H9 (cell line): ENCODE data around the gene COX4I2. TPM values are rescaled to one million over a fixed set of nuclear protein-coding genes. Genes with fewer than 3 reads are reported as not detected.

ENCODE experiments used
- DNase-seq: peaks from one replicate; pipeline ENCODE4 v3.0.0-alpha.2; 2017
- H2AFZ ChIP-seq: one replicate; pipeline ENCODE4 v1.6.1; 2013; ENCODE audit warnings: mild to moderate bottlenecking, low read length, control low read depth, moderate library complexity
- H2AK5ac ChIP-seq: 2 replicates; pipeline ENCODE4 v1.6.1; 2013; ENCODE audit warnings: low read length, control low read depth, mixed read lengths; ENCODE audit not compliant: insufficient read length
- H2BK120ac ChIP-seq: one replicate; pipeline ENCODE4 v1.6.1; 2013; ENCODE audit warnings: low read depth, mild to moderate bottlenecking, low read length, control low read depth, inconsistent platforms; ENCODE audit not compliant: poor library complexity, severe bottlenecking
- H2BK12ac ChIP-seq: 2 replicates; pipeline ENCODE4 v1.6.1; 2013; ENCODE audit warnings: low read length, control low read depth, mixed read lengths, low read depth; ENCODE audit not compliant: insufficient read length
- H2BK15ac ChIP-seq: 2 replicates; pipeline ENCODE4 v1.6.1; 2013; ENCODE audit warnings: low read depth, low read length, control low read depth
- H2BK20ac ChIP-seq: one replicate; pipeline ENCODE4 v1.6.1; 2013; ENCODE audit warnings: low read depth, mild to moderate bottlenecking, low read length, control low read depth, inconsistent platforms; ENCODE audit not compliant: poor library complexity, severe bottlenecking
- H2BK5ac ChIP-seq: 2 replicates; pipeline ENCODE4 v1.6.1; 2013; ENCODE audit warnings: low read length, control low read depth, mixed read lengths; ENCODE audit not compliant: insufficient read length
- H3K14ac ChIP-seq: 2 replicates; pipeline ENCODE4 v1.6.1; 2013; ENCODE audit warnings: low read length, control low read depth; ENCODE audit not compliant: insufficient read depth
- H3K18ac ChIP-seq: 2 replicates; pipeline ENCODE4 v1.6.1; 2013; ENCODE audit warnings: low read depth, mild to moderate bottlenecking, mixed read lengths, low read length, control low read depth; ENCODE audit not compliant: insufficient read length
- H3K23ac ChIP-seq: 2 replicates; pipeline ENCODE4 v1.6.1; 2013; ENCODE audit warnings: low read length, control low read depth, mixed read lengths, low read depth; ENCODE audit not compliant: insufficient read length
- H3K23me2 ChIP-seq: 2 replicates; pipeline ENCODE4 v1.6.1; 2013; ENCODE audit warnings: low read depth, mild to moderate bottlenecking, mixed read lengths, low read length, control low read depth; ENCODE audit not compliant: insufficient read length, poor library complexity, severe bottlenecking
- H3K27ac ChIP-seq: 2 replicates; pipeline ENCODE4 v1.5.1; 2013; ENCODE audit warnings: low read length, control low read depth, mixed read lengths, low read depth; ENCODE audit not compliant: insufficient read length
- H3K27me3 ChIP-seq: 2 replicates; pipeline ENCODE4 v1.6.1; 2013; ENCODE audit warnings: low read length, control low read depth, inconsistent platforms; ENCODE audit not compliant: insufficient read depth
- H3K4ac ChIP-seq: 2 replicates; pipeline ENCODE4 v1.6.1; 2013; ENCODE audit warnings: low read depth, mild to moderate bottlenecking, control low read depth, inconsistent platforms, low read length, moderate library complexity
- H3K4me1 ChIP-seq: 2 replicates; pipeline ENCODE4 v1.6.1; 2013; ENCODE audit warnings: low read length, control low read depth, inconsistent platforms; ENCODE audit not compliant: insufficient read depth
- H3K4me2 ChIP-seq: 2 replicates; pipeline ENCODE4 v1.6.1; 2013; ENCODE audit warnings: low read length, control low read depth, mixed read lengths; ENCODE audit not compliant: insufficient read length, insufficient read depth
- H3K56ac ChIP-seq: 2 replicates; pipeline ENCODE4 v1.6.1; 2013; ENCODE audit warnings: low read depth, mild to moderate bottlenecking, mixed read lengths, low read length, control low read depth; ENCODE audit not compliant: insufficient read length
- H3K79me1 ChIP-seq: 2 replicates; pipeline ENCODE4 v1.6.1; 2013; ENCODE audit warnings: low read depth, mild to moderate bottlenecking, moderate library complexity, low read length, control low read depth, inconsistent platforms; ENCODE audit not compliant: insufficient read depth, poor library complexity, severe bottlenecking
- H3K79me2 ChIP-seq: 2 replicates; pipeline ENCODE4 v1.6.1; 2013; ENCODE audit warnings: low read length, control low read depth, inconsistent platforms; ENCODE audit not compliant: insufficient read depth
- H3K9ac ChIP-seq: 2 replicates; pipeline ENCODE4 v1.6.1; 2013; ENCODE audit warnings: low read length, control low read depth, mixed read lengths; ENCODE audit not compliant: insufficient read length; ENCODE audit errors: extremely low read depth
- H3K9me3 ChIP-seq: one replicate; pipeline ENCODE4 v1.6.1; 2013; ENCODE audit warnings: low read depth, low read length, inconsistent platforms; ENCODE audit not compliant: control insufficient read depth
- H3T11ph ChIP-seq: one replicate; pipeline ENCODE4 v1.6.1; 2013; ENCODE audit warnings: mild to moderate bottlenecking, low read length, control low read depth, inconsistent platforms
- H4K20me1 ChIP-seq: one replicate; pipeline ENCODE4 v1.6.1; 2013; ENCODE audit not compliant: control insufficient read depth, insufficient read length, insufficient read depth
- H4K5ac ChIP-seq: 2 replicates; pipeline ENCODE4 v1.6.1; 2013; ENCODE audit warnings: low read depth, mild to moderate bottlenecking, mixed read lengths, low read length, control low read depth; ENCODE audit not compliant: insufficient read length
- H4K8ac ChIP-seq: replicated peaks from 2 replicates; pipeline ENCODE4 v1.6.1; 2013; ENCODE audit warnings: low read length, control low read depth, mixed read lengths, low read depth; ENCODE audit not compliant: insufficient read length
- H4K91ac ChIP-seq: 2 replicates; pipeline ENCODE4 v1.6.1; 2013; ENCODE audit warnings: low read depth, mild to moderate bottlenecking, moderate library complexity, mixed read lengths, low read length, control low read depth; ENCODE audit not compliant: insufficient read length
- H3K27ac Mint-ChIP-seq, 3 experiments: 2 replicates in 2 of 3; 3 replicates in 1 of 3; pipeline ENCODE4 v1.8.0; 2020 to 2021; ENCODE audit warnings: mixed read lengths in 3 of 3, mild to moderate bottlenecking in 1 of 3, moderate library complexity in 1 of 3
- H3K27me3 Mint-ChIP-seq: 2 replicates; pipeline ENCODE4 v1.8.0; 2021; ENCODE audit warnings: low read depth, mild to moderate bottlenecking, moderate library complexity, mixed read lengths
- H3K36me3 Mint-ChIP-seq, 3 experiments: 2 replicates in 2 of 3; 3 replicates in 1 of 3; pipeline ENCODE4 v1.8.0; 2020 to 2021; ENCODE audit warnings: low read depth in 3 of 3, mixed read lengths in 3 of 3; ENCODE audit not compliant: insufficient read depth in 1 of 3
- H3K4me1 Mint-ChIP-seq, 2 experiments: 2 replicates each; pipeline ENCODE4 v1.8.0; 2020; ENCODE audit warnings: mixed read lengths in 2 of 2
- H3K4me3 Mint-ChIP-seq, 2 experiments: 2 replicates in 1 of 2; 3 replicates in 1 of 2; pipeline ENCODE4 v1.8.0; 2020 to 2021; ENCODE audit warnings: mild to moderate bottlenecking in 2 of 2, mixed read lengths in 2 of 2, moderate library complexity in 1 of 2
- H3K9me3 Mint-ChIP-seq, 2 experiments: 2 replicates in 1 of 2; 3 replicates in 1 of 2; pipeline ENCODE4 v1.8.0; 2020; ENCODE audit warnings: mild to moderate bottlenecking in 2 of 2, mixed read lengths in 2 of 2, moderate library complexity in 1 of 2
- CTCF ChIP-seq: fragments of 200-600 bp; sonication (generic); conservative IDR thresholded peaks from 3 replicates; pipeline ENCODE4 v1.8.0; 2021; ENCODE audit warnings: antibody characterized with exemption, mild to moderate bottlenecking
- WGBS: extraction: QIAGEN DNeasy Blood & Tissue Kit; methylation state at CpG from one replicate; pipeline ENCODE4 v1.1.7; 2013; ENCODE audit warnings: missing lambda C conversion rate, low lambda C conversion rate, mixed read lengths; ENCODE audit not compliant: insufficient read length; ENCODE audit errors: extremely low coverage; 5-methylcytosine and 5-hydroxymethylcytosine counted together
- total RNA-seq: library from RNA; stranded (reverse); gene quantifications from 2 replicates; pipeline ENCODE4 v1.2.1, GENCODE V29; 2021

COX4I2 gene
- total RNA-seq, 1 experiment from 2014 or later: not detected

- Histone ChIP-seq H2BK120ac (no peak overlapping the region), H3K14ac (no peak overlapping the region), H2BK20ac (no peak overlapping the region), H3K9ac (no peak overlapping the region), H3K4me1 (no peaks in the 10 kb centered on the region), H3K27ac (no peak overlapping the region), H2BK15ac (no peak overlapping the region), H2BK5ac (no peak overlapping the region), H3K4ac (no peak overlapping the region), H2AK5ac (no peak overlapping the region), H4K20me1 (peaks cover 2% of the 10 kb centered on the region), H3K27me3 (no peaks in the 10 kb centered on the region), H4K5ac (no peak overlapping the region), H2AFZ (no peak overlapping the region), H4K8ac (no peak overlapping the region), H3K4me2 (no peak overlapping the region), H3K79me2 (no peaks in the 10 kb centered on the region), H3K56ac (no peak overlapping the region), H3K9me3 (no peaks in the 10 kb centered on the region), H3T11ph (no peak overlapping the region), H4K91ac (no peak overlapping the region), H3K23me2 (no peaks in the 10 kb centered on the region), H3K18ac (no peak overlapping the region), H3K79me1 (no peaks in the 10 kb centered on the region), H2BK12ac (no peak overlapping the region), H3K23ac (no peak overlapping the region)
- Mint-ChIP-seq H3K27ac (0 out of 7 replicates have a peak overlapping the region, but pooled peaks of 2 of the 3 experiments have one; percentile 19 to 32), H3K4me3 (no peak overlapping the region), H3K27me3 (no peaks in the 10 kb centered on the region), H3K9me3 (no peaks in the 10 kb centered on the region), H3K4me1 (peaks cover 26 to 31% of the 10 kb centered on the region in 2 experiments), H3K36me3 (peaks cover 1 to 48% (median 13%) of the 10 kb centered on the region in 3 experiments; a peak in 5 of 7 replicates)
- no peak for DNase-seq
- WGBS: no CpG with 5 or more reads among the region's 2 CpGs
- no peak for TF ChIP-seq CTCF
These were observed 36.3 kb downstream of the COX4I2 start for GRCh38 chr20:31673943-31674463.
